Body of pancreas (tissue), 4 donors: ENCODE measurements around the gene TMEM115.

Experiments
- CTCF ChIP-seq, 7 experiments: fragments of 450-650 bp in 4 of 7; fragments of 200-600 bp in 3 of 7; sonication (generic) in 3 of 7; IDR thresholded peaks; one replicate each; pipeline ENCODE4 v1.5.1; 2016 to 2019; ENCODE audit warnings: antibody characterized with exemption in 7 of 7
- POLR2A ChIP-seq, 3 donors: fragments of 450-650 bp; IDR thresholded peaks; one replicate each; pipeline ENCODE4 v1.6.1; 2016; ENCODE audit warnings: antibody characterized with exemption in 3 of 3, mild to moderate bottlenecking in 2 of 3

GRCh38 chr3:50357481-50357880, 1.8 kb downstream of the TMEM115 start:
- TF ChIP-seq CTCF (IDR thresholded peaks at IDR 0.05) (no peak), POLR2A (IDR thresholded peaks at IDR 0.05) (no peak)
